Spleen (tissue), 7 donors: ENCODE data around the gene EID3.

Experiments used
- POLR2A ChIP-seq, 3 donors: fragments of 450-650 bp; IDR thresholded peaks; one replicate each; pipeline ENCODE4 v1.5.1; 2017; ENCODE audit warnings: antibody characterized with exemption in 3 of 3, mild to moderate bottlenecking in 1 of 3
- POLR2AphosphoS5 ChIP-seq, 3 donors: sonication (generic); formaldehyde crosslinking; IDR thresholded peaks; one replicate each; pipeline ENCODE4 v1.5.1; 2017; ENCODE audit warnings: antibody characterized with exemption in 3 of 3
- TF ChIP-seq, protein P1 (sequence below), 11 experiments: fragments of 200-600 bp in 7 of 11; fragments of 450-650 bp in 4 of 11; sonication (generic) in 4 of 11; IDR thresholded peaks in 8 of 11; conservative IDR thresholded peaks in 3 of 11; 1 replicate in 7 of 11; 2 replicates in 4 of 11; pipeline versions ENCODE4 v1.4.0 to v1.8.0; 2016 to 2021; ENCODE audit warnings: antibody characterized with exemption in 11 of 11, inconsistent platforms in 4 of 11, mild to moderate bottlenecking in 1 of 11
- donor health status: DM: no; HTN: no; CAD: no; lungs with moderate emphysema.
- donor health status: DM: no; HTN: no; CAD: no.
- donor health status: DM: no; HTN: no; CAD: no.

DNA sequence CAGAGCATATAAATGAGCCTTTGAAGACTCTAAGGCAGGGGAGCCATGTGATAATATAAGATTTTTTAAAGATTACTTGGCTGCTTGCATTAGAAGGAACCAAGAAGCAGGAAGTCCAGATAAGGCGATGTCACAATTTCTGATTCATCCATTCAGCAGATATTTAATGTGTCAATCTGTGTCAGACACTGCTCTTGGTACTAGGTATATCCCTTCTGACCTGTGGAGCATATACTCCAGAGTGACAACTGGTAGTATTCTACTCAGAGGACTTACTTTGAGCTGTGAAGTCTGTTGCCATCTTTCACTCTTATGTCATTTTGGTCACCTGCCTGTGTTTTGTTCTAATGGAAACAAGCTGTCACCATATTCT, 10.7 kb downstream of the EID3 start:
- TF ChIP-seq, protein P1, sequence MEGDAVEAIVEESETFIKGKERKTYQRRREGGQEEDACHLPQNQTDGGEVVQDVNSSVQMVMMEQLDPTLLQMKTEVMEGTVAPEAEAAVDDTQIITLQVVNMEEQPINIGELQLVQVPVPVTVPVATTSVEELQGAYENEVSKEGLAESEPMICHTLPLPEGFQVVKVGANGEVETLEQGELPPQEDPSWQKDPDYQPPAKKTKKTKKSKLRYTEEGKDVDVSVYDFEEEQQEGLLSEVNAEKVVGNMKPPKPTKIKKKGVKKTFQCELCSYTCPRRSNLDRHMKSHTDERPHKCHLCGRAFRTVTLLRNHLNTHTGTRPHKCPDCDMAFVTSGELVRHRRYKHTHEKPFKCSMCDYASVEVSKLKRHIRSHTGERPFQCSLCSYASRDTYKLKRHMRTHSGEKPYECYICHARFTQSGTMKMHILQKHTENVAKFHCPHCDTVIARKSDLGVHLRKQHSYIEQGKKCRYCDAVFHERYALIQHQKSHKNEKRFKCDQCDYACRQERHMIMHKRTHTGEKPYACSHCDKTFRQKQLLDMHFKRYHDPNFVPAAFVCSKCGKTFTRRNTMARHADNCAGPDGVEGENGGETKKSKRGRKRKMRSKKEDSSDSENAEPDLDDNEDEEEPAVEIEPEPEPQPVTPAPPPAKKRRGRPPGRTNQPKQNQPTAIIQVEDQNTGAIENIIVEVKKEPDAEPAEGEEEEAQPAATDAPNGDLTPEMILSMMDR (IDR thresholded peaks at IDR 0.05 in 8 of 11, conservative IDR thresholded peaks at IDR 0.05 in 3 of 11) = no peak
- no peak for TF ChIP-seq POLR2A (IDR thresholded peaks at IDR 0.05)
- no peak for TF ChIP-seq POLR2AphosphoS5 (IDR thresholded peaks at IDR 0.05)
